Smooth muscle cell of the brain vasculature (primary cell): Measurements from ENCODE around the gene YAF2.
"Not testable (repeated sequence)": the region's sequence is repeated elsewhere in the genome, so short reads cannot be mapped to it uniquely, and the experiment has no call there.

Source experiments
- DNase-seq: peaks from one replicate; pipeline ENCODE4 v3.0.0-alpha.2; 2012; ENCODE audit warnings: low read depth, low spot score

Gene YAF2

GRCh38 chr12:42196723-42197603 lies 41.1 kb downstream of the YAF2 start:
- no peak for DNase-seq

GRCh38 chr12:42192686-42193085 lies 45.4 kb downstream of the YAF2 start:
- DNase-seq = no peak

- DNase-seq = no peak
These were observed 45.8 kb downstream of the YAF2 start for GRCh38 chr12:42192258-42192657.

GRCh38 chr12:42190376-42190775 lies 47.7 kb downstream of the YAF2 start:
- DNase-seq = no peak

GRCh38 chr12:42188275-42188674 lies 49.8 kb downstream of the YAF2 start:
- not testable (repeated sequence) for DNase-seq

- DNase-seq = no peak
These were observed 50.2 kb downstream of the YAF2 start for GRCh38 chr12:42187799-42188198.

- no peak for DNase-seq
These were observed 51.3 kb downstream of the YAF2 start for GRCh38 chr12:42186793-42187192.

GRCh38 chr12:42182394-42182793 lies 55.7 kb downstream of the YAF2 start:
- no peak for DNase-seq

GRCh38 chr12:42180990-42181596 lies 57.0 kb downstream of the YAF2 start:
- DNase-seq = no peak

GRCh38 chr12:42178101-42178500 lies 59.9 kb downstream of the YAF2 start:
- no peak for DNase-seq

- DNase-seq = no peak
These were observed 63.1 kb downstream of the YAF2 start for GRCh38 chr12:42174978-42175377.

- DNase-seq = no peak
These were observed 64.0 kb downstream of the YAF2 start for GRCh38 chr12:42173961-42174521.

- DNase-seq = no peak
These were observed 65.4 kb downstream of the YAF2 start for GRCh38 chr12:42172441-42173210.

GRCh38 chr12:42167711-42168110 lies 70.3 kb downstream of the YAF2 start:
- DNase-seq = no peak

GRCh38 chr12:42166501-42166900 lies 71.5 kb downstream of the YAF2 start:
- no peak for DNase-seq

GRCh38 chr12:42163913-42164312 lies 74.1 kb downstream of the YAF2 start:
- DNase-seq = no peak

- no peak for DNase-seq
These were observed 75.1 kb downstream of the YAF2 start for GRCh38 chr12:42162965-42163364.

GRCh38 chr12:42162193-42162592 lies 75.9 kb downstream of the YAF2 start:
- no peak for DNase-seq

- no peak for DNase-seq
These were observed 76.5 kb downstream of the YAF2 start for GRCh38 chr12:42161529-42161928.

GRCh38 chr12:42156232-42156631 lies 81.8 kb downstream of the YAF2 start:
- DNase-seq = no peak

- DNase-seq = no peak
These were observed 92.4 kb downstream of the YAF2 start for GRCh38 chr12:42145552-42146215.

GRCh38 chr12:42145197-42145549 lies 92.9 kb downstream of the YAF2 start:
- DNase-seq = no peak
